ENCODE measurements around the gene CHMP6. TPM values are rescaled to one million over a fixed set of nuclear protein-coding genes. Genes with fewer than 3 reads are reported as not detected.

The CHMP6 gene
- total RNA-seq, 4 donors from 2014 or later = 17.5 to 35.6 (median 23.1) TPM

DNA sequence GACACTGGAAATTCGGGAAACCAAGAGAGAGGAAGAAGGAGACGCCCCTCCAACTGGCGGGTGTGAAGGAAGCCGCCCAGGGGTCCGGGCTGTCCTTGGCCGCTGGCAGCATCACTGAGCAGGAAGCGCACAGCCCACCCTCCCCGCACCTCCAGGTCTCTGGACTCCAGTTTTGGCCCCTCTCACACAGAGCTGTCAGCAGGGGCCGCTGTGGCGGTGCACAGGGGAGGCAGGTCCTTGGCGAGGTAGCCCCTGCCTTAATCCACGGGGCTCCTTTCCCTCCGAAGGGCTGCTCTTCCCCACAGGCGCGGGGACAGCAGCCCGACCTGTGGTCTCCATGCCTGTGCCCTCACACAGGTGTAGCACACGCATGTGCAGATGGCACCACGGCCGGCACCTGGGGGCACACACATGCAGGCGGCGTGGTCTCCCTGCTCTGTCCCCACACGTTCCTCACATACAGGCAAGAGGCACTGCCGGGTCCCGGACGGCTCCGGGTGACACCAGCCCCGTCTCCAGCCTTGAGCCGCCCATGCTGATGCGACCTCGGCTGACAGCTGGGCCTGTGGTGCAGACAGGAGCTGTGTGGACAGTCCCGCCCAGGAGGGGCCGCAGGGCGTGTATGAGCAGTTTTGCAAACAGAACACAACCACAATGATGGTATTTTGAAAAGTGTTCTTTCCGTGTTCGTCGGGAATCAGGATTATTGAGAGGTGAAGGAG lies 26.6 kb upstream of the CHMP6 start:
- Histone ChIP-seq H3K4me1 (peaks cover 28% of the 10 kb centered on the region), H3K4me3 (no peak overlapping the region), H3K36me3 (peaks cover 29% of the 10 kb centered on the region), H3K27ac (no peak overlapping the region), H3K9me3 (no peaks in the 10 kb centered on the region), H3K27me3 (peaks cover 8% of the 10 kb centered on the region)
- TF ChIP-seq EP300 (IDR thresholded peaks at IDR 0.05) = no peak
- 90% methylated on average over 8 of the region's 36 CpGs for WGBS
- DNase-seq (ENCODE audit: low spot score in 2 of 2) = peak in 1 of 2 donors; percentile 58

DNA sequence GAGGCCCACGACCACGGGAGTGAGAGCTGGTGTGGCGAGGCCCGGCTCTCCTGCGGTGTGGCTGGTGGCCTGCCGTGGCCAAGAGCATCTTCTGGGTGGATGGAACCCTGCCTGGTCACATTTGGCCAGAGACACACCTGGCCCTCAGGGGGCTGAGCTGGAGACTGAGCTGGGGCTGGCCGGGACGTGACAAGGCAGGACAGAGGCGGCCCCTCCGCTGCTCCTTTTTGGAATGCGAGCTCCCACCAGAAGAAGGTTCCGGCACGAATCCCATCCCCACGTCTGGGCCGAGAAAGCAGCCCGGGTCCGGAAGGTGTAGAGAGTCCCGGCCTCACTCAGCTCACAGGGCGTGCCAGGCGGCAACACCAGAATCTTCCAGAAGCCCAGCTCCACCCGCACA lies 26.0 kb upstream of the CHMP6 start:
- DNase-seq (ENCODE audit: low spot score in 2 of 2) = no peak
- TF ChIP-seq POLR2AphosphoS5 (IDR thresholded peaks at IDR 0.05) (no peak), EP300 (IDR thresholded peaks at IDR 0.05) (no peak), POLR2A (IDR thresholded peaks at IDR 0.05) (no peak)
- TF ChIP-seq, protein P1, sequence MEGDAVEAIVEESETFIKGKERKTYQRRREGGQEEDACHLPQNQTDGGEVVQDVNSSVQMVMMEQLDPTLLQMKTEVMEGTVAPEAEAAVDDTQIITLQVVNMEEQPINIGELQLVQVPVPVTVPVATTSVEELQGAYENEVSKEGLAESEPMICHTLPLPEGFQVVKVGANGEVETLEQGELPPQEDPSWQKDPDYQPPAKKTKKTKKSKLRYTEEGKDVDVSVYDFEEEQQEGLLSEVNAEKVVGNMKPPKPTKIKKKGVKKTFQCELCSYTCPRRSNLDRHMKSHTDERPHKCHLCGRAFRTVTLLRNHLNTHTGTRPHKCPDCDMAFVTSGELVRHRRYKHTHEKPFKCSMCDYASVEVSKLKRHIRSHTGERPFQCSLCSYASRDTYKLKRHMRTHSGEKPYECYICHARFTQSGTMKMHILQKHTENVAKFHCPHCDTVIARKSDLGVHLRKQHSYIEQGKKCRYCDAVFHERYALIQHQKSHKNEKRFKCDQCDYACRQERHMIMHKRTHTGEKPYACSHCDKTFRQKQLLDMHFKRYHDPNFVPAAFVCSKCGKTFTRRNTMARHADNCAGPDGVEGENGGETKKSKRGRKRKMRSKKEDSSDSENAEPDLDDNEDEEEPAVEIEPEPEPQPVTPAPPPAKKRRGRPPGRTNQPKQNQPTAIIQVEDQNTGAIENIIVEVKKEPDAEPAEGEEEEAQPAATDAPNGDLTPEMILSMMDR (IDR thresholded peaks at IDR 0.05) = no peak
- Histone ChIP-seq H3K27me3 (peaks cover 14% of the 10 kb centered on the region), H3K9me3 (no peaks in the 10 kb centered on the region), H3K4me1 (peaks cover 31% of the 10 kb centered on the region), H3K4me3 (no peak overlapping the region), H3K36me3 (peaks cover 29% of the 10 kb centered on the region), H3K27ac (no peak overlapping the region)
- WGBS = 94% methylated on average over 15 of the region's 21 CpGs

GRCh38 chr17:80967404-80967872 lies 24.2 kb upstream of the CHMP6 start:
- peaks cover 24% of the 10 kb centered on the region for H3K36me3 ChIP-seq
- no peaks in the 10 kb centered on the region for H3K9me3 ChIP-seq
- peaks cover 36% of the 10 kb centered on the region for H3K4me1 ChIP-seq
- DNase-seq (ENCODE audit: low spot score in 2 of 2) = no peak
- peaks cover 32% of the 10 kb centered on the region for H3K27me3 ChIP-seq
- H3K4me3 ChIP-seq = no peak overlapping the region
- no peak overlapping the region for H3K27ac ChIP-seq
- WGBS = 90% methylated on average over 4 of the region's 19 CpGs
- TF ChIP-seq, protein P1 (IDR thresholded peaks at IDR 0.05) = no peak
- TF ChIP-seq EP300 (IDR thresholded peaks at IDR 0.05) (no peak), POLR2AphosphoS5 (IDR thresholded peaks at IDR 0.05) (no peak), POLR2A (IDR thresholded peaks at IDR 0.05) (no peak)

DNA sequence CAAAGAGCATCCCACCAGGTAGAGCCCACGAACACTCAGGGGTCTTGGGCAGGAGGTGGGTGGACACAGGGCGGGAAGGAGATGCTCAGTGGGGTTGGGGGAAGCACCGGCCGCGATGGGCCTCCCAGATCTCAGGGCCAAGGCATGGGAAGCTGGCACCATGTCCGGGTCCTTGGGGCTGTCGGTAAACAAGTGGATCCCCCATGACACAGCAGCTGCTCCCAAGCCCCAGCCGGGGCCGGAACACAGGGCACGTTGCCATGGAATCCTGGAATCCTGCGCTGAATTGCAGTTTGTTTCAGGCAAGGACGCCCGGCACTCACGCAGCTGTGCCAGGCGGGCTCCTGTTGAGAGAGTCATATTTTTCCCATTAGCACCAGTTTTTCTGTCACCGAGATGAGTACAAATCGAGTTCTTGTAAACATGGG lies 23.0 kb upstream of the CHMP6 start:
- H3K27ac ChIP-seq = no peak overlapping the region

GRCh38 chr17:80969030-80969673 lies 22.5 kb upstream of the CHMP6 start:
- TF ChIP-seq, protein P1 (IDR thresholded peaks at IDR 0.05) = no peak
- TF ChIP-seq EP300 (IDR thresholded peaks at IDR 0.05) = no peak
- TF ChIP-seq POLR2AphosphoS5 (IDR thresholded peaks at IDR 0.05) = no peak
- TF ChIP-seq POLR2A (IDR thresholded peaks at IDR 0.05) = no peak
- no peak overlapping the region for H3K4me3 ChIP-seq
- H3K27ac ChIP-seq = no peak overlapping the region

More for the DNA sequence above, 23.0 kb upstream of the CHMP6 start:
- Histone ChIP-seq H3K36me3 (peaks cover 17% of the 10 kb centered on the region), H3K4me1 (peaks cover 36% of the 10 kb centered on the region), H3K4me3 (no peak overlapping the region), H3K9me3 (no peaks in the 10 kb centered on the region), H3K27me3 (peaks cover 32% of the 10 kb centered on the region)
- TF ChIP-seq POLR2A (IDR thresholded peaks at IDR 0.05) = no peak
- TF ChIP-seq, protein P1 (IDR thresholded peaks at IDR 0.05) = no peak
- no peak for TF ChIP-seq POLR2AphosphoS5 (IDR thresholded peaks at IDR 0.05)
- no peak for TF ChIP-seq EP300 (IDR thresholded peaks at IDR 0.05)
- DNase-seq (ENCODE audit: low spot score in 2 of 2) = peak in 1 of 2 donors; percentile 71
- 50% methylated on average over 7 of the region's 17 CpGs for WGBS

More at GRCh38 chr17:80969030-80969673, 22.5 kb upstream of the CHMP6 start:
- peak in 1 of 2 donors; percentile 66 for DNase-seq (ENCODE audit: low spot score in 2 of 2)
- 60% methylated on average over 12 of the region's 20 CpGs for WGBS
- peaks cover 32% of the 10 kb centered on the region for H3K27me3 ChIP-seq
- peaks cover 13% of the 10 kb centered on the region for H3K36me3 ChIP-seq
- no peaks in the 10 kb centered on the region for H3K9me3 ChIP-seq
- peaks cover 36% of the 10 kb centered on the region for H3K4me1 ChIP-seq

Measured in suprapubic skin (tissue), 4 donors.